ENCODE data around the gene ABR.

- TF ChIP-seq CTCF (conservative IDR thresholded peaks at IDR 0.05; ENCODE audit: low read length) (no peak), EZH2phosphoT487 (IDR thresholded peaks at IDR 0.05; ENCODE audit: borderline replicate concordance) (no peak)
Observed at GRCh38 chr17:1190751-1191331, 11.1 kb upstream of the ABR start.

Data from Loucy (cell line).